GM23338 (cell line): ENCODE data around the gene GLT6D1.

Source experiments
- CREB1 ChIP-seq: fragments of 250-450 bp; sonication (Bioruptor Pico); IDR thresholded peaks from 2 replicates; pipeline ENCODE4 v1.5.0; 2020; ENCODE audit warnings: low read depth, mild to moderate bottlenecking, moderate library complexity
- CTCF ChIP-seq, 2 experiments: fragments of 200-600 bp in 1 of 2; sonication (generic) in 1 of 2; conservative IDR thresholded peaks; 2 replicates each; pipeline versions ENCODE4 v1.5.1 to v1.6.1; 2016 to 2017; ENCODE audit warnings: antibody characterized with exemption in 2 of 2, low read depth in 2 of 2, mild to moderate bottlenecking in 2 of 2, moderate library complexity in 1 of 2
- ETS1 ChIP-seq: IDR thresholded peaks from 2 replicates; pipeline ENCODE4 v1.6.1; 2016; ENCODE audit warnings: antibody characterized with exemption
- EZH2 ChIP-seq: fragments of 200-600 bp; sonication (generic); IDR thresholded peaks from one replicate; pipeline ENCODE4 v1.8.0; 2017; ENCODE audit warnings: antibody characterized with exemption, mild to moderate bottlenecking, low read depth; ENCODE audit not compliant: unreplicated experiment
- EZH2phosphoT487 ChIP-seq: fragments of 200-600 bp; sonication (generic); IDR thresholded peaks from one replicate; pipeline ENCODE4 v1.8.1; 2018; ENCODE audit warnings: antibody characterized with exemption; ENCODE audit not compliant: unreplicated experiment
- JUNB ChIP-seq: IDR thresholded peaks from one replicate; pipeline ENCODE4 v1.6.1; 2016; ENCODE audit warnings: antibody characterized with exemption; ENCODE audit not compliant: unreplicated experiment
- NANOG ChIP-seq: IDR thresholded peaks from 2 replicates; pipeline ENCODE4 v1.6.1; 2016; ENCODE audit warnings: antibody characterized with exemption, borderline replicate concordance
- POLR2AphosphoS5 ChIP-seq: IDR thresholded peaks from 2 replicates; pipeline ENCODE4 v1.6.1; 2016; ENCODE audit warnings: antibody characterized with exemption, low read depth
- REST ChIP-seq: IDR thresholded peaks from one replicate; pipeline ENCODE4 v1.6.1; 2018; ENCODE audit warnings: antibody characterized with exemption; ENCODE audit not compliant: unreplicated experiment
- STAT1 ChIP-seq: IDR thresholded peaks from one replicate; pipeline ENCODE4 v1.6.1; 2016; ENCODE audit warnings: antibody characterized with exemption; ENCODE audit not compliant: unreplicated experiment
- ZNF114 ChIP-seq: fragments of 250-450 bp; sonication (Bioruptor Pico); IDR thresholded peaks from 2 replicates; pipeline ENCODE4 v1.5.0; 2020; ENCODE audit warnings: mild to moderate bottlenecking, moderate library complexity
- ZNF331 ChIP-seq: fragments of 250-450 bp; sonication (Bioruptor Pico); IDR thresholded peaks from 2 replicates; pipeline ENCODE4 v1.5.0; 2020; ENCODE audit warnings: low read depth, mild to moderate bottlenecking, moderate library complexity
- ZNF462 ChIP-seq: fragments of 250-450 bp; sonication (Bioruptor Pico); IDR thresholded peaks from 2 replicates; pipeline ENCODE4 v1.5.0; 2020; ENCODE audit warnings: mild to moderate bottlenecking, moderate library complexity

- TF ChIP-seq CTCF (conservative IDR thresholded peaks at IDR 0.05; ENCODE audit: low read depth in 2 of 2) (no peak), JUNB (no peak), REST (no peak), EZH2 (no peak), POLR2AphosphoS5 (no peak), EZH2phosphoT487 (no peak), ZNF114 (no peak), CREB1 (no peak), STAT1 (no peak), ETS1 (no peak), NANOG (no peak), ZNF331 (CRISPR knock-in tag) (no peak), ZNF462 (CRISPR knock-in tag) (no peak)
These were observed 24.3 kb downstream of the GLT6D1 start for GRCh38 chr9:135614821-135615665.
